ENCODE data around the gene C5orf63.
"Not testable (repeated sequence)": the region's sequence is repeated elsewhere in the genome, so short reads cannot be mapped to it uniquely, and the experiment has no call there.

The C5orf63 gene

DNA sequence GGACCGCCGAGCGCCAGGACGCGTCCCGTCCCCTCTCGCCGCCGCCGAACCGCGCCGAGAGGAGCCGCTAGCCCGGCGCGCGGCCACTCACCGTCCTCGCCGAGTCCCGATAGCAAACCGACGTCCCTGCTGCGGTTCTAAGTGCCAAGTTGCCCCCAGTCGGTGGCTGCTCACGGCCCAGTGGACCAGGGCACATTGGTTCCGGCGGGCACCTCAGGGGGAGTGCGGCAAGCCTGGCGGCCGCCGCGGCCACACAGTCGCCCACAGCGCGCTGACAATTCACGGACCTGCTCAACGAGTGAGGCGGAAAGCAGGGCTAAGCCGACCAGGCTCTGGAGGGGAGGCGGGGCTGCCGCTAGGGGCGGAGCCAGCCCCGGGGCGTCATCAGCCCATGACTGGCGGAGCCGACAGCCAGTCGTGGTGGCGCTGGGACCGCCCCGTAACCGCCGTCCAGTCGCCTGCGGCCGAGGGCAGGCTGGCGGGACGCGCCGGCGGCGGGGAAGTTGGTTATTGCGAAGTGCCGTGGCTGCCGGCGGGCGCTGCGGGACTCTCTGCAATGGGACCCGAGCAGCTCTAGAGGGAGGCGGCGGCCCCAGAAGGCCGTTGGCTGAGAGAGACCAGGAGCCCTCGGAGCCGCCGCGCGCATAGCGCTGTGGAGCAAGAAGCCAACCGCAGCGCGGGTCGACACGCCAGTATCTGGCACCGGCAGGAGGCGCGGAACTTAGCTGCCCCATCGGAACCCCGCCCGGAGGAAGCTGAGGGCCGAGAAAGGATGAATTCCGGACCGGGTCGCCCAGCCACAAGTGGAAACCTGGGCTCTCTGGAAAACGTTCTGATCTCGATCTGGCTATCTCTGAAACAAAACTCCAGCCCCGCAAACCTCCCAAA lies 42.8 kb downstream of the C5orf63 start, which contains the start of gene MARCHF3:
Gene MARCHF3 (minus strand): TSS at position 300 of the 888 bp plus-strand sequence. CDS start 112,387 bp downstream, outside the sequence.
- DNase-seq = peak; percentile 93

DNA sequence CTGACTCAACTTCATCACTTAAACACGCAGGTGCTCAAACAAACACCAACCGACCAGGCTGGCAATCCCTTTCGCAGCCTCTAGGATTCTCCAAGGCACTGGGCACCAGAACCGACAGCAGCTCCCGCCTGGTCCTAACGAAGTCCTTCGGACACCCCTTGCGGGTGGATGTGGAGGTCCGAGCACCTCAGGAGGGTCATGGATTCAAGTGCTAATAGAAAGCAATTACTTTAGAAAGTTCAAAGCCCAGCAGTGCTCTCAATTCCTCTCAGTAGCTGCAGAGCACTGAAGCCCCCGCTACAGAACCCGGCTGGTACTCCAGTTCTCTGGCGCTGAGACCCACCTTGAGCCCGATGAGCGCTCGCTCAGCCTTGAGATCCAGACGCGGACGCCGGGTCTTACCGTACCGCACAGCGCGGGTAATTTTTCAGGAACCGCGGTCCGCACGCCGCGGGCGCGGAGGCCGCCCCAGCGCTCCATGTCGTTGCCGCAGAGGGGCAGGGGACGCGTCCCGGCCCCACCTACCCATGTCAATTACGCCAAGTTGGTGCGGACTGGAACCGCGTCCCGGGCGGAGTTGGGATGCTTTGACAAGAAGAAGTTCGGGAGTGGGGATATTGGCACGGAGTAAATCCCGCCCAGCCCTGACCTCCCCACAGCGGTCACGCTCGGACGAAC lies 43.6 kb downstream of the C5orf63 start:
- peak; percentile 35 for DNase-seq

DNA sequence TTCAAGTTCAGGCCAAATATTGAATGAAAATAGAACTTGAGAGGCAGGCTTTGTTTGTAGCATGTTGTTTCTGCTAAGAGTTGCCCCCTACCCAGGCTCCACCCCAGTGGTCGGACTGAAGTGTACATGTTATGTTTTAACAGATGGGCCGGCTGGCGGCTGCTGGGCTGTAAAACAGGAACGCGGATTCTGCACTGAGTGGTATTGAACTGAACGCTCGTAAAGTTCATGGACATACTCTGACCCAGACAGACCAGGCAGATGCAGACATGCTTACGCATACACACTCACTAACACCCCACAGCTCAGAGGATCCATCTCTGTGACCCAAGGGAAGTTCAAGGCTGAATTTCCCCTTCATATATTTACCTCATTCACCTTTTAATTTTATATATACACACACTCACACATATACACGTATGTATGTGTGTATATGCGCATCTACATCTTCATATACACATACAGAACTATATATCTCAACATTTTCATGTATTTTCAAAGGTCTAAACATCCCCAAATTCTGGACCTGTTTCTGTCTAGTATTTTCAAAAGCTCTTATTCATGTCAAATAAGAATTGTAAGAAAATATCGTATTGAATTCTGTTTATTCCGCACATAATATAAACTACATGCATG lies 44.4 kb downstream of the C5orf63 start:
- DNase-seq = no peak

DNA sequence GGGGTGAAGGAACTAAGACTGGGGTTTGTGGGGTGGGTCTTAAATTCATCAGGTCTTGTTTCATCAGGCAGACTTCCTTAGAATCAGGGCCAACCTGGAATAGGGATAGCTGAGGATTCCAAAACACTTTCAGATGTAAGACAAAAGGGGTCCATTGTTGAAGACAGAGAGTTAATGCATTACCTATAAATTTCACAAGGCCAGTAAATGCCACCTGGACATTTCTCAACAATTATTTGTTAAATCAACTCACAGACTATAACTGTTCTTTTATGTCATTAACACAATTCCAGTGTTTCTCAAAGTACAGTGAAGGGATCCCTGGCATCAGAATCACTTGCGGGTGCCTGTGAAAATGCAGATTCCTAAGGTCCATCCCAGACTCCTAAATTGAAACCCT lies 45.8 kb downstream of the C5orf63 start:
- DNase-seq = no peak

DNA sequence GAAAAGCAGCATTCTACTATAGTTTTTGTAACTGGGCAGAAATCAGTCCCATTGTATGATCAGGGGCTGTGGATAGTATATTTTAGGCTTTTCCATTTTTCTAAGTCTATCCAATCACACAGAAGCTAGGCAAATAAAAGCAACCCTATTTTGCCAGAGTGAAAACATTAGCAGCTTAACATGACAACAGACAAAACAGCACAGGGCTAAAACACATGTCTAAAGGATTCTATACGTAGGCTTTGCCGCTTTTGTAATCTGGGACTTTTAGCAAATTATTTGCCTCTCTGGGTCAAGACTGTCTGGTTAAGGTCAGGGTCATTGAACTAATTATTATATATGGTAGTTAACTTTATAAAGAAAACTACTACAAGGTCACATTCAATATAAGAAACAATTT lies 47.1 kb downstream of the C5orf63 start:
- no peak for DNase-seq

GRCh38 chr5:127025467-127025866 lies 47.8 kb downstream of the C5orf63 start:
- no peak for DNase-seq

GRCh38 chr5:127024821-127025220 lies 48.5 kb downstream of the C5orf63 start:
- no peak for DNase-seq

DNA sequence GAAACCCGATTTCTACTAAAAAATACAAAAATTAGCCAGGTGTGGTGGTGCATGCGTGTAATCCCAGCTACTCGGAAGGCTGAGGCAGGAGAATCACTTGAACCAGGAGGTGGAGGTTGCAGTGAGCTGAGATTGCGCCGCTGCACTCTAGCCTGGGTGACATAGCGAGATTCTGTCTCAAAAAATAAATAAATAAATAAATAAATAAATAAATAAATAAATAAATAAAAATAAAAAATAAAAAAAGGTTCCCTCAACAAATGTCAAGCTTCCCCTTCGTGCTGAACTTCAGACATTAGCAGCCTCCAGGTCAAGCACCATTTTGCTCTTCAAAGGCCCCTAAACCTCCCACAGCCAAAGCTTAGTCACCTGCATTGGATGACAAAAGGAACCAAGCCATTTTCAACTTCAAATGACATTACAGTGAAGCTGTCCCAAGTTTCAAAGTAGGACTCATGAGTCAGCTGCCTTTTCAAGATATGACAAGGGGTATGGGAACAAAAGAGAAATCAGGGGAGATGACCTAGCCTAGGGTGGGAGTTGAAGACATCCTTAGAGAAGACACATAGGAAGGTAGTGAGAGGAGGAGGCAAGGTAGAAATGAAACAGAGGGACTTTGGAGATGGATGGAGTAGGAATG lies 49.6 kb downstream of the C5orf63 start:
- not testable (repeated sequence) for DNase-seq

DNA sequence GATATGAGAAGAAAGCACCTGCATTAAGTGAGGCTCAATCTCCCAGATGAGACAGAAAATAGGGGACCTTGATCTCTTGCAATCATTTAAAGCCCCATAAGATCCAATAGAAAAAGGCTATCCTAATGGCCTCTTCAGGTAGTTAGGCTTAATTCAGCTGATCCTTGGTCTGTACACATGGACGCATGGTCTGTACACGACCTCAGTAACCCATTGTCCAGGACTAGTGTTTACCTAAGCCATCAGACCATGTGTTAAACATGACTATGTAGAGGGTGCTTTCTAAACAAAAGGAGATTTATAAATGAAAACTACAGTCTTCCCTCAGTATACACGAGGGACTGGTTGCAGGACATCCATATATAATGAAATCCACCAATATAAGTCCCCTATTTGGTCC lies 50.5 kb downstream of the C5orf63 start:
- no peak for DNase-seq

DNA sequence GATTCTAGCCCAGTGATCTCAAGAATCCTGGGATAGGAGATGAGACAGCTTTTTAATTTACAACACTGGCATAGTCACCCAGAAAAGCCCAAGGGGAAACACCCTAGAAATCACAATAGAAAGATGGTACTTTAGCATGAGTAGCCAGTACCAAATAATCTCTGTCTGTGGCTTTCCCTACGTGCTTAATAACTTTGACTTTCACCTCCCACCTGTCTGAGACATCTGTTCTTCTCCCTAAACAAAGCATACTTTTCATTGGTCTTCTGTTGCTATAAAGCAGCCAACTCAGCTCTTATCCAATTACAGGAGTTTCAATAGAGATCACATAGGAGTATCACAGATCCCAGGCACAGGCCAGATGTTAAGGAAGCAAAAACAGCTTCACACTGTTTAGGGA lies 53.4 kb downstream of the C5orf63 start:
- DNase-seq = no peak

DNA sequence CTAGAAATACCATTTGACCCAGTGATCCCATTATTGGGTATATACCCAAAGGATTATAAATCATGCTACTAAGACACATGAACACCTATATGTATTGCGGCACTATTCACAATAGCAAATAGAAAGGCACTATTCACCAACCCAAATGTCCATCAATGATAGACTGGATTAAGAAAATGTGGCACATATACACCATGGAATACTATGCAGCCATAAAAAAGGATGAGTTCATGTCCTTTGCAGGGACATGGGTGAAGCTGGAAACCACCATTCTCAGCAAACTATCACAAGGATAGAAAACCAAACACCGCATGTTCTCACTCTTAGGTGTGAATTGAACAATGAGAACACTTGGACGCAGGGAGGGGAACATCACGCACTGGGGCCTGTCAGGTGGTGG lies 56.6 kb downstream of the C5orf63 start:
- DNase-seq = not testable (repeated sequence)

- DNase-seq = no peak
Observed at GRCh38 chr5:127015716-127016115, 57.6 kb downstream of the C5orf63 start.

GRCh38 chr5:127014573-127014972 lies 58.7 kb downstream of the C5orf63 start:
- DNase-seq = no peak

GRCh38 chr5:127013407-127013806 lies 59.9 kb downstream of the C5orf63 start:
- no peak for DNase-seq

DNA sequence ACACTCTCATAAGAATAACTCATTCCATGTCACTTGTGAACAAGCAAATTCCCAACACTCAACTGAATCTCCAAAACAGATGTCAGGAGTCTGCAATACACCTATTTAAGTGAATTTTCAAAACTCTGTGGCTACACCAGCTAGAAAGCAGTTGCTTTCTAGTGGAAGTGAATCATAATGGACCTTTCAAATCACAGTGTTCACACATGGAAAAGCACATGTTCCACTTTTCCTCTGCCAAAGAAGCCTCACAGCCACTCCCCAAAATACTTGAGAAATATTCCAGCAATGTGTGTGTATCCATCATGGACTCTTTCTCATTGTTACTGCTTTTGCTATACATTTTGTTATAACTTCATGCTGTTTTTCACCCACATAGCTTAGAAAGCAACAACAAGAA lies 60.4 kb downstream of the C5orf63 start:
- peak; percentile 65 for DNase-seq

GRCh38 chr5:127011961-127012644 lies 61.2 kb downstream of the C5orf63 start:
- no peak for DNase-seq

GRCh38 chr5:127011153-127011552 lies 62.1 kb downstream of the C5orf63 start:
- DNase-seq = peak; percentile 84

GRCh38 chr5:127010362-127010761 lies 62.9 kb downstream of the C5orf63 start:
- no peak for DNase-seq

- no peak for DNase-seq
Observed at GRCh38 chr5:127009784-127010183, 63.5 kb downstream of the C5orf63 start.

- no peak for DNase-seq
Observed at GRCh38 chr5:127008300-127008975, 64.9 kb downstream of the C5orf63 start.

- DNase-seq = no peak
Observed at GRCh38 chr5:127007522-127007921, 65.8 kb downstream of the C5orf63 start.

DNA sequence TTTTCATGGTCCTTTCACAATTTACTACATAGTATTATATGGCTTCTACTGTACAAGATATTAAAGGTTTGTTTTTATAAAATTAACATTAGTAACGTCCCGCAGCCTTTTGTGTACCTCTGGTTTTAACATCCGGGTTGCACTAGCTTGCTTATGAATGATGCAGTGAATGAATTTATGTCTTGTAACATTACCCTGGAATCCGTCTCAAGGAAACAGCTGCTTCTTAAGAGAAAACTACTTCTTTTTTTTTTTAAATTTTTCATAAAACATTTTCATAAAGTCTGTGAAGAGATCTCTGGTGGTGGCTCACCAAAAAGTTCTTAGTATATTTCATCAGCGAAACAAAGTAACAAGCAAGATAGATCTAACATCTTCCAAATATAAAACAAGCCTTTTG lies 66.6 kb downstream of the C5orf63 start:
- no peak for DNase-seq

All from fibroblast of skin of right quadriceps (primary cell).